PC-9 (cell line): ENCODE results near the gene SUFU.
A peak's percentile ranks its signal among the peaks of the same experiment; 100 is the strongest.

Source experiments
- CTCF ChIP-seq: fragments of 200-600 bp; sonication (generic); conservative IDR thresholded peaks from 2 replicates; pipeline ENCODE4 v1.6.1; 2017; ENCODE audit warnings: mixed run types, antibody characterized with exemption, mild to moderate bottlenecking, moderate library complexity
- EZH2 ChIP-seq: fragments of 200-600 bp; sonication (generic); IDR thresholded peaks from 2 replicates; pipeline ENCODE4 v1.8.0; 2017; ENCODE audit warnings: antibody characterized with exemption, low read depth

GRCh38 chr10:102678842-102679289 lies 175.1 kb downstream of the SUFU start:
- TF ChIP-seq CTCF (peak; percentile 73), EZH2 (no peak)
